ENCODE data around the gene SARDH. TPM values are rescaled to one million over a fixed set of nuclear protein-coding genes. Genes with fewer than 3 reads are reported as not detected.

Gene SARDH
- total and polyA plus RNA-seq, 2 of the 13 experiments (the other 11 are each of a cell fraction or from before 2014, with no cell fraction given) = 11.6 to 34.9 TPM

DNA sequence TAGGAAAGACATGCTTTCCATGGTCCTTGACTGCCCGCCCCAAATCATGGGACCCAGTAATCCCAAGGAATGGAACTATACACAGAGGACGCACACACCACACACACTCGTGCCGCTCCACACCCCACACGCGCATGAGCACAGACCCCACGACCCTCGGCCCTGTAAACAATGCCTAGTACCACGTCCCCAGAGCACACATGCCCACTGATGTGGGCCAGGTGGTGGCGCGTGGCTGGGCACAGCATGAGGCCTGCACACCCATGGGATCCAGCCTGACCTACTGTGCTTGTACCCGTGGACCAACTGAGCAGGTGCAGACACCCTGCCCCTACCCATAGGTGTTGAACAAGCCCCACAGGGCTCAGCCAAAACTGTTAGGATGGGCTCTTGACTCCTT lies 101.2 kb downstream of the SARDH start (continued):
- TF ChIP-seq, protein P1, sequence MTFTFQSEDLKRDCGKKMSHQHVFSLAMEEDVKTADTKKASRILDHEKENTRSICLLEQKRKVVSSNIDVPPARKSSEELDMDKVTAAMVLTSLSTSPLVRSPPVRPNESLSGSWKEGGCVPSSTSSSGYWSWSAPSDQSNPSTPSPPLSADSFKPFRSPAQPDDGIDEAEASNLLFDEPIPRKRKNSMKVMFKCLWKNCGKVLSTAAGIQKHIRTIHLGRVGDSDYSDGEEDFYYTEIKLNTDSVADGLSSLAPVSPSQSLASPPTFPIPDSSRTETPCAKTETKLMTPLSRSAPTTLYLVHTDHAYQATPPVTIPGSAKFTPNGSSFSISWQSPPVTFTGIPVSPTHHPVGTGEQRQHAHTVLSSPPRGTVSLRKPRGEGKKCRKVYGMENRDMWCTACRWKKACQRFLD (CRISPR knock-in tag; IDR thresholded peaks at IDR 0.05; ENCODE audit: borderline replicate concordance) = no peak
- TF ChIP-seq ZNF160 (CRISPR knock-in tag; IDR thresholded peaks at IDR 0.05) (no peak), ZNF510 (CRISPR knock-in tag; IDR thresholded peaks at IDR 0.05; ENCODE audit: low read depth) (no peak), FOXK2 (IDR thresholded peaks at IDR 0.05) (no peak), KDM4B (CRISPR knock-in tag; IDR thresholded peaks at IDR 0.05) (no peak)

DNA sequence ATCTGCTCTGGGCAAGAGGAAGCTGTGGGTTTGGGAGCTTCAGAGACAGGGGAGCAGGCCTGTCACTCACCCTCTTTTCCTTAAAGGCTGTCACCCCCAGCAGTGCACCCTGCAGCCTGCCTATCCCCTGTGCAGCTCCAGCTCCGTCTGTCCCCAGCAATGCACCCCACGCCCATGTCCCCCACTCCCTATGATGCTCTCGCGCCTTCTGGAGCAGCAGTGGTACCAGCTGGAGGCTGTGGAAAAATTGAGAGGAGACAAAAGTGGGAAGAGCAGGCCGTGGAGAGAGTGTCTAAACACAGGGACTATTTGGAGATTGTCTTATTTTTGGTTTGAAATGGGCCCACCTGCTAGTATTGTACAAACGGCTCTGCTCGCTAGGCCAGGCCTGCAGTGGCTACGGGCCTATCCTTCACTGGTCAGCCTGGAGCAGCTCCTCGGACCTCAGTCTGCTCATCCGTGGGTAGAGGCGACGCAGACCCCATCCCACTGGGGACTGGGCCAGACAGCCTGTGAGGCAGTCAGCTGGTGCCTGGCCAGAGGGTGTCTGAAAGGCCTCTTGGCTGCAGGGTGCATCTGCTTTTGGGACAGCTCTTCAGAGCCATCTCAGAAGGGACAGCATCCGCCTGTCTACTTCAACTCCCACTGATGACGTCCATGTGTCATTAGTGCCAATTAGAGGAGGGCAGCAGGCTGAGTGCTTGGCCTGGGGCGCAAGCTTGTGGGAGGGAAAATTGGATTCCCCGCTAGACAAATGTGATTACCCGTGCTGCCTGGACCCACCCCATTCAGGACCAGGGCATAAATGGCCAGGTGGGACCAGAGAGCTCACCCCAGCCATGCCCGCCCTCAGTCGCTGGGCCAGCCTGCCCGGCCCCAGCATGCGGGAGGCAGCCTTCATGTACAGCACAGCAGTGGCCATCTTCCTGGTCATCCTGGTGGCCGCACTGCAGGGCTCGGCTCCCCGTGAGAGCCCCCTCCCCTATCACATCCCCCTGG lies 102.3 kb downstream of the SARDH start, which contains the start of gene DBH:
Gene DBH (plus strand): TSS at position 831 of the 999 bp plus-strand sequence. CDS start 9 bp downstream, at position 840.
- POLR2A ChIA-PET = no interaction called here

More for the DNA sequence above, 102.3 kb downstream of the SARDH start, which contains the start of gene DBH:
- Histone ChIP-seq H3K36me3 (replicated peaks in 1 of 2; ENCODE audit: control insufficient read depth in 1 of 2, insufficient read depth in 2 of 2, low read length in 2 of 2) (no peaks in the 10 kb centered on the region), H3K9me3 (ENCODE audit: low read length) (no peaks in the 10 kb centered on the region), H3K79me2 (ENCODE audit: insufficient read depth, low read length) (no peaks in the 10 kb centered on the region), H2AFZ (ENCODE audit: low read length) (no peak within 1 kb of the TSS), H3K9ac (ENCODE audit: insufficient read depth, low read depth, low read length) (no peak within 1 kb of the TSS), H3K4me2 (ENCODE audit: low read depth, low read length) (no peak within 1 kb of the TSS), H3K27me3 (ENCODE audit: control insufficient read depth in 1 of 2, insufficient read depth in 2 of 2, low read length in 2 of 2) (peaks cover 28 to 95% of the 10 kb centered on the region in 2 experiments), H3K27ac (ENCODE audit: extremely low read length, insufficient read depth, low read length) (no peak within 1 kb of the TSS), H3K4me3 (replicated peaks in 1 of 3; ENCODE audit: insufficient read depth in 1 of 3, low read depth in 2 of 3, low read length in 3 of 3) (no peak within 1 kb of the TSS), H4K20me1 (ENCODE audit: insufficient read depth, low read length) (peaks cover 6% of the 10 kb centered on the region; the same call in 1 of the 2 replicates), H3K4me1 (ENCODE audit: insufficient read depth, low read length) (no peaks in the 10 kb centered on the region)
- intact Hi-C loops (cut with micrococcal nuclease; ENCODE audit: unreplicated experiment) (no loop called here), in situ Hi-C loops (cut with HindIII; ENCODE audit: extremely low pct_ligation_motif_present, low pct_unique_long_range_greater_than_20kb) (no loop called here)
- WGBS (ENCODE audit: low lambda C conversion rate) = 41% methylated on average over 8 of the region's 24 CpGs
- TF ChIP-seq, protein P2, sequence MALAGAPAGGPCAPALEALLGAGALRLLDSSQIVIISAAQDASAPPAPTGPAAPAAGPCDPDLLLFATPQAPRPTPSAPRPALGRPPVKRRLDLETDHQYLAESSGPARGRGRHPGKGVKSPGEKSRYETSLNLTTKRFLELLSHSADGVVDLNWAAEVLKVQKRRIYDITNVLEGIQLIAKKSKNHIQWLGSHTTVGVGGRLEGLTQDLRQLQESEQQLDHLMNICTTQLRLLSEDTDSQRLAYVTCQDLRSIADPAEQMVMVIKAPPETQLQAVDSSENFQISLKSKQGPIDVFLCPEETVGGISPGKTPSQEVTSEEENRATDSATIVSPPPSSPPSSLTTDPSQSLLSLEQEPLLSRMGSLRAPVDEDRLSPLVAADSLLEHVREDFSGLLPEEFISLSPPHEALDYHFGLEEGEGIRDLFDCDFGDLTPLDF (CRISPR knock-in tag; IDR thresholded peaks at IDR 0.05) = no peak
- TF ChIP-seq, protein P3, sequence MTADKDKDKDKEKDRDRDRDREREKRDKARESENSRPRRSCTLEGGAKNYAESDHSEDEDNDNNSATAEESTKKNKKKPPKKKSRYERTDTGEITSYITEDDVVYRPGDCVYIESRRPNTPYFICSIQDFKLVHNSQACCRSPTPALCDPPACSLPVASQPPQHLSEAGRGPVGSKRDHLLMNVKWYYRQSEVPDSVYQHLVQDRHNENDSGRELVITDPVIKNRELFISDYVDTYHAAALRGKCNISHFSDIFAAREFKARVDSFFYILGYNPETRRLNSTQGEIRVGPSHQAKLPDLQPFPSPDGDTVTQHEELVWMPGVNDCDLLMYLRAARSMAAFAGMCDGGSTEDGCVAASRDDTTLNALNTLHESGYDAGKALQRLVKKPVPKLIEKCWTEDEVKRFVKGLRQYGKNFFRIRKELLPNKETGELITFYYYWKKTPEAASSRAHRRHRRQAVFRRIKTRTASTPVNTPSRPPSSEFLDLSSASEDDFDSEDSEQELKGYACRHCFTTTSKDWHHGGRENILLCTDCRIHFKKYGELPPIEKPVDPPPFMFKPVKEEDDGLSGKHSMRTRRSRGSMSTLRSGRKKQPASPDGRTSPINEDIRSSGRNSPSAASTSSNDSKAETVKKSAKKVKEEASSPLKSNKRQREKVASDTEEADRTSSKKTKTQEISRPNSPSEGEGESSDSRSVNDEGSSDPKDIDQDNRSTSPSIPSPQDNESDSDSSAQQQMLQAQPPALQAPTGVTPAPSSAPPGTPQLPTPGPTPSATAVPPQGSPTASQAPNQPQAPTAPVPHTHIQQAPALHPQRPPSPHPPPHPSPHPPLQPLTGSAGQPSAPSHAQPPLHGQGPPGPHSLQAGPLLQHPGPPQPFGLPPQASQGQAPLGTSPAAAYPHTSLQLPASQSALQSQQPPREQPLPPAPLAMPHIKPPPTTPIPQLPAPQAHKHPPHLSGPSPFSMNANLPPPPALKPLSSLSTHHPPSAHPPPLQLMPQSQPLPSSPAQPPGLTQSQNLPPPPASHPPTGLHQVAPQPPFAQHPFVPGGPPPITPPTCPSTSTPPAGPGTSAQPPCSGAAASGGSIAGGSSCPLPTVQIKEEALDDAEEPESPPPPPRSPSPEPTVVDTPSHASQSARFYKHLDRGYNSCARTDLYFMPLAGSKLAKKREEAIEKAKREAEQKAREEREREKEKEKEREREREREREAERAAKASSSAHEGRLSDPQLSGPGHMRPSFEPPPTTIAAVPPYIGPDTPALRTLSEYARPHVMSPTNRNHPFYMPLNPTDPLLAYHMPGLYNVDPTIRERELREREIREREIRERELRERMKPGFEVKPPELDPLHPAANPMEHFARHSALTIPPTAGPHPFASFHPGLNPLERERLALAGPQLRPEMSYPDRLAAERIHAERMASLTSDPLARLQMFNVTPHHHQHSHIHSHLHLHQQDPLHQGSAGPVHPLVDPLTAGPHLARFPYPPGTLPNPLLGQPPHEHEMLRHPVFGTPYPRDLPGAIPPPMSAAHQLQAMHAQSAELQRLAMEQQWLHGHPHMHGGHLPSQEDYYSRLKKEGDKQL (CRISPR knock-in tag; IDR thresholded peaks at IDR 0.05; ENCODE audit: low read depth) = no peak
- no peak for TF ChIP-seq ZFP36L2 (CRISPR knock-in tag; IDR thresholded peaks at IDR 0.05)
- no peak for TF ChIP-seq ELF1 (CRISPR knock-in tag; IDR thresholded peaks at IDR 0.05)
- TF ChIP-seq MBNL3 (CRISPR knock-in tag; conservative IDR thresholded peaks at IDR 0.05) = no peak
- no peak for TF ChIP-seq ZNF562 (CRISPR knock-in tag; IDR thresholded peaks at IDR 0.05; ENCODE audit: borderline replicate concordance)
- no peak for TF ChIP-seq IKZF4 (CRISPR knock-in tag; IDR thresholded peaks at IDR 0.05; ENCODE audit: borderline replicate concordance, low read depth, not compliant biosample characterization)
- TF ChIP-seq ZNF879 (CRISPR knock-in tag; IDR thresholded peaks at IDR 0.05) = no peak
- FAIRE-seq (no peak), ATAC-seq (no peak), DNase-seq (ENCODE audit: low spot score) (no peak)
- no TSS peak for BruUV-seq (replicated peaks)
- CTCF ChIA-PET (ENCODE audit: low intra/inter-chr PET ratio, low total read pairs) = no interaction called here
